ENCODE data around the gene CAV2.

GRCh38 chr7:116487907-116488521, 11.5 kb upstream of the CAV2 start:
- no peak for TF ChIP-seq TEAD4 (IDR thresholded peaks at IDR 0.05)
- no peak for TF ChIP-seq CREB1 (IDR thresholded peaks at IDR 0.05; ENCODE audit: low read depth)
- TF ChIP-seq CEBPB (IDR thresholded peaks at IDR 0.05) = 0 out of 2 replicates have a peak, but pooled peaks have one; percentile 28
- TF ChIP-seq TAF1 (IDR thresholded peaks at IDR 0.05; ENCODE audit: low read depth) = no peak
- TF ChIP-seq EP300 (IDR thresholded peaks at IDR 0.05; ENCODE audit: borderline replicate concordance) = no peak
- TF ChIP-seq EGR1 (IDR thresholded peaks at IDR 0.05) = no peak
- no peak for TF ChIP-seq REST (IDR thresholded peaks at IDR 0.05; ENCODE audit: low read depth)
- no peak for TF ChIP-seq USF1 (IDR thresholded peaks at IDR 0.05)

All from Ishikawa (cell line).